ENCODE results near the gene TMEM250.

TMEM250 gene

DNA sequence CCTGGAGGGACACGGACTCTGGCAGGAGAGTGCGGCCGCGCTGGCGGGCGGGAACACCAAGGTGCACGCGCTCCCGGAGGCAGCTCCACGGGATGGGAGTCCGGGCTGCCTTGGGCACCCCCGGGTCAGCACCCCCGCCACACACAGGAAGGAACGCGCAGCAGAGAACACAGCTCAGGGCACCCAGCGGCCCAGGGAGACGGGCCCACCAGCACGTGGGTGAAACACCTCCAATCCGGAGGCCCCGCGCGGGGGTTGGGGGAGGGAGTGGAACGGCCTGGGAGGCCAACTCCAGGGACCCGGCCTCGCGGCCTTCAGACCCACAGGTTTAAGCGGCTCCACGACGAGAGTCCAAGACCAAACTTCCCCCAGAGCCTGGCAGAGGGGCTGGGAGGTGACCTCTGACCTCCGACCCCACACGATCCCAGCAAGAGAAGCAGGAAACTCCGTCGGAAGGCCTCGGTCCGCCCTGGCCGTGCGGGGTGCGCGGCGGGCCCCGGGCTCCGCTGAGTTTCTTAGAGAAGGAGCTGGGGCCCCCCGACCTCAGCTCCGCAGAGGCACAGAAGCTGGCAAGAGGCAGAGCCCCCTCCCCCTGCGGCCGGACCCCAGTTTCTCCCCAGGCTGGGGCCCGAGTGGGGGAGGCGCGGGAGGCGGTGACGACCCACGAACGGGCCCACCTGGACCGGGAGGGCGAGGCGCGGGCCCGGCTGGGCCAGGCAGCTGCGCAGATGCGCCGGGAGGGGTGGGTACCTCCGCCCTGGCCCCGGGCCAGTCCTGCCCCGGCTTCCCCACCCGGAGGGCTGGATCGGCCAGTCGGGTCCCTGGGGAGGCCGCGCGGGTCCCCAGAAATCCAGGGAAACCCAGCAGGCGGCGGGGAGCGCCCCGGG, 24.4 kb downstream of the TMEM250 start:
- DNase-seq (ENCODE audit: low read depth in 2 of 2) = peak in 1 of 2 donors; percentile 36

DNA sequence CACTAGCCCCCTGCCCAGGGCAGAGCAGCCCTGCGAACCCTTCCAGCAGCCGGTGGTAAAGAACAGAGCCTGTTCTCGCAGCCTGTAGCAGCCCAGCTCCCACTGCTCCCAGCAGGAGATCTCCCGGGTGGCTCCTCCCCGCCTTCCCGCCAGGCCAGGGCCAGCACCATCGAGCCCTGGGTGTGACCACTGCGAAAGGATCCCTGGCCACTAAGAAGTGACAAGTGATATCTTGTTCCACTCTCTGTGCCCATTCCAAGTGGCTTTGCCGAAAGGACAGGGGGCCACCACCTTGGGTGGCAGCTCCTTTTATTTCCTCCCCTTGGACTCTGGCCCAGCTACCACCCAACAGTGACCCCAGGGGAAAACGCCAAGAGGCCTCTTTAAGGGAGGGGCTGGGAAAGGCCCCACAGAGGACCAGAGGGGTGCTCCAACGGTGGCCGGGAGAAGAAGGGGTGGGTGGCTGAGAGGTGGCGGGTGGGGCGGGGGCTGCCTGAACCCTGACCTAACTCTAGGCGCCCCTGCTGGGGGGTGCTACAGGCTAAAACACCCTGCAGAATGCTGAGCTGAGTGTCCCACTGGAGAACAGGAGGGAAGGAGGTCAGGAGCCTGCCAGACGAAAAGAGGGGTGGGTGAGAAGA, 25.2 kb downstream of the TMEM250 start:
- DNase-seq (ENCODE audit: low read depth in 2 of 2) = no peak

DNA sequence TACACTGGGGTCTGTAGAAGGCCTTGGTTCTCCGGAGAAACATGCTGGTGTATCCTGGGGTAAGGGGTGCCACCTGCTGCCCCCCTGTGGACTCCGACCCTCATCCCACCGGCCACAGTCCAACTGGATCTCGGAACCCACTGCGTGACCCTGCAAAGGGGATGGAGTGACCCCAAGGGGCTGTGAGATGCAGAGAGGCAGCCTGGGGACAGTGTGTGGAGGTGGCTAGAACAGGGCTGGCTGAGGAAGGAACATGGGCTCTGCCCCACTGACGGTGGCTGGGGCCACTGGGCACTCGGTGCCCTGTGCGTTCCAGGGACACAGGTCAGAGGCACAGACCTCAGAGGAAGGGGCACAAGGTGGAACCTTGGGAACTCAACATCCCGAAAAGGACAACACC, 25.9 kb downstream of the TMEM250 start:
- DNase-seq (ENCODE audit: low read depth in 2 of 2) = no peak

DNA sequence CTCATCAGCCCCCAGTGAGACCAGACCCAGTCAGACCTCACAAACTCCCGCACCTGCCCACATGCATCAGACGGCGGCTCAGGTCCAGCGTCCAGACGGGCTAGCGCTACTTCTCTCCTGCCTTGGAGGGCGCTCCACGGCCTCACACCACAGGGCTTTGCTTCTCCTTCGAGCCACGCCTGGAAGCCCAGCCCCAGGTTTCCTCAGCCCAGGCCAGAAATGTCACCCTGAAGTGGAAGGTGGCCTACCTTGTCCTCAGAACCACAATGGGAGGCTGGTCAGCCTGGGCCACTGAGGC, 26.4 kb downstream of the TMEM250 start:
- no peak for DNase-seq (ENCODE audit: low read depth in 2 of 2)

DNA sequence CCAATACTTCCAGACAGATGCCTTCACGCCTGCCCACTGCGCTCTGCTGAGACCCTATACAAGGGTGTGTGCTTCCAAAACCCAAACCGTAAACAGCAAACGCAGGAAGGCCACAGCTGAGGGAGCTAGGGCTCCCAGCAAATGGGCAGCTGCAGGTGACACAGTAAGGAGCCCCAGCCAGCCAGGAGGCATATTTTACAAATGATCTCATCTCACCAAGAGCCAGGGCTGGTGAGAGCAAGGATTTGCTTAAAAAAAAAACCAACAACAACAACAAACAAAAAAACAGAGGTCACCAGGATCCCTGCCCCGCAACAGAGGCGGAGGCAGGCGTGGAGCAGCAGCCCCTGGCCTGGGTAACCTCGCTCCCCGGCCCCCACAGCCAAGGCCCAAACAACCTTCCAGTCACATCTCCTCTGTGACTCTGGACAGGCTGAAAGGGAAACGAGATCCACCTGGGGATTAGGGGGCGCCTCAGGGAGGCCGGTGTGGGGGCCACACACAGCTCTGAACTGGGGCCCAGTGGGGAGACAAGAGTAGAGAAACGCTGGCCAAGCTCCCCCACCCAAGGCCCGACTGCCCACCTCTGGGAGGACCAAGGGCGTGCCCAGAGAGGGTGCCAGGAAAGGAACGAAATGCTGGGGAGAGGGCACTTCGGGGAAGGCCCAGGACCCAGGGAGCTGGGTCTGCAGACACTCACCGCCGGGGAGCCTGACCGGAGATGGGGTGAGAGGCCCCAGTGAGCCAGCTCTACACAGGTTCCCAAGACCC, 26.9 kb downstream of the TMEM250 start:
- no peak for DNase-seq (ENCODE audit: low read depth in 2 of 2)

DNA sequence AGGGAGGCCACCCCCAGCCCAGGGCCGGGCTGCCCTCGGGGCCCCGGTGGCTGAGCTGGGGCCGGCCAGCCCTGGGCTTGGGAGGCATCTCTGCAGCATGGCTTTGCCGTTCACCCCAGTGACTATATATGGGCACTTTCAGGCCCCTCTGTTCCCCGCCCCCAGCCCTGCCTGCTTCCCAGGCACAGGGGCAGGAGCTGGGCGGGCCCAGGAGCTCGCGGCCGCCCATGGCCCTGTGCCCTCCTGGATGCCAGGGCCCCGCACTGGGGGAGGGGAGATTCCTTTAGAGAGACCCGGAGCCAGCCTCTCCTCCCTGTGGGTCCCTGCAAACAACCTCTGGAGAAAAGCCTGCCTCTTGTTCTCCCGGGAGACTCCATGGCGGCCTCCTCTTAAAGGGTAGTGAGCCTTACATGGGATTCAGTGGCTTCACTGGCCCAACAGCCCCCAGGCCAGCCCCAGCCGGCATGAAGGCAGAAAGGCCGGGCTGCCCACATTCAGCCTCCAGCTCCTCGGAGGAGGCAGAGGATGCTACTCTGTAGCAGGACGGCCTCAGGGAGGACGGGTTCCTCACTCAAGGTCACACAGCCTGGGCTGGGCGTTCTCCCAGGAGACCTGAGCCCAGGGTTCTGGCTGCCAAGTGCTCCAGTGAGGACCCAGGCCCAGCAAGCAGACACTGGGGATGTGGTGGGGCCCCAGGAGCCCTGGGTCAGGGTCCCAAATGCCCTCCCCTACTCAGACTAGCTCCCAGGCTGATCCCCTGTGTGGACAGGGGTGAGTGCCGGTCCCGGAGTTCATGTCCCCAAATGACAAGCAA, 27.7 kb downstream of the TMEM250 start:
- DNase-seq (ENCODE audit: low read depth in 2 of 2) = no peak

DNA sequence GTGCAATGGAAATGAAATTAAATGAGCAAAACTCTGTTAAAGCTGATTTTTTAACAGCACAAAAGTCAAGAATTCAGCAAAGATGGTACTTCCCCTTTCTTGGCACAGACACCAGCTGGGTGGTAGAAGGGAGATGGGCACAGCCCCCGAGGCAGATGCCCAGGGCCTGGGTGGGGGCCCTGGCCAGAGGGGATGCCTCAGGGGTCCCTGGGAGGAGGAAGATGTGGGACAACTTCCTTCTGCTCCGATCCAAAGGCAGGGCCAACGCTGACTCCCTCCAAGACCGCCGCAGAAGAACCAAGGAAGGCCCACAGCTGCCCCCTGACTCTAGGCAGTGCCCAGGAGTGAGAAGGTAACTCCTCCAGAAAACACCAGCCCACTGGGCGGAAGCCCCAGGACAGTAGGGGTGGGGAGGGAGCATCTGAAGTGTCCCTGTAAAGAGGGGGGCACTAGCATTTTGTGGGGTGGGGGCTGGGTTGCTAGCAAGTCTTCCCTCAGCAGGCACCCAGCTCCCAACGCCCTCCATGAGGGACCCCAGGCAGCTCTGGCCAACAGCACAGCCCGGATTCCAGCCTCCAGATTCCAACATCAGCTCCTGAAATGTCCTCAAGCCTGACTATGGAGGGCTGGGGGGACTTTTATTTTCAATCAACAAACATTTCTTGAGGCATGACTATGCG, 28.5 kb downstream of the TMEM250 start:
- DNase-seq (ENCODE audit: low read depth in 2 of 2) = no peak

DNA sequence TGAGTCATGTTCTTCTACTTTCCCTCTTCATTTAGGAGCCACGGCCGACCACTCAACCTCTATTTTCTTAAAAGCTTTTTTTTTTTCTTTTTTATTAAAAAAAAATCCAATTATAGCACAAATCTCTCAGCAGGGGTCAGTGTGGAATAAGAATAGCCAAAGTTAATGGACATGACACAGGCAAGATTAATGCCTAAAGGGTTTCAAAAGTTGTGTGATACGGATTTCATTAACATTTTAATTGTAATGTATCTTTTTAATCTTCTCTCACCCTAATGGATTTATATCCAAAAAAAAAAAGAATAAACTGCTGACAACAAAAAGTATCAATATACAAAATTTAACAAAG, 29.0 kb downstream of the TMEM250 start:
- no peak for DNase-seq (ENCODE audit: low read depth in 2 of 2)

DNA sequence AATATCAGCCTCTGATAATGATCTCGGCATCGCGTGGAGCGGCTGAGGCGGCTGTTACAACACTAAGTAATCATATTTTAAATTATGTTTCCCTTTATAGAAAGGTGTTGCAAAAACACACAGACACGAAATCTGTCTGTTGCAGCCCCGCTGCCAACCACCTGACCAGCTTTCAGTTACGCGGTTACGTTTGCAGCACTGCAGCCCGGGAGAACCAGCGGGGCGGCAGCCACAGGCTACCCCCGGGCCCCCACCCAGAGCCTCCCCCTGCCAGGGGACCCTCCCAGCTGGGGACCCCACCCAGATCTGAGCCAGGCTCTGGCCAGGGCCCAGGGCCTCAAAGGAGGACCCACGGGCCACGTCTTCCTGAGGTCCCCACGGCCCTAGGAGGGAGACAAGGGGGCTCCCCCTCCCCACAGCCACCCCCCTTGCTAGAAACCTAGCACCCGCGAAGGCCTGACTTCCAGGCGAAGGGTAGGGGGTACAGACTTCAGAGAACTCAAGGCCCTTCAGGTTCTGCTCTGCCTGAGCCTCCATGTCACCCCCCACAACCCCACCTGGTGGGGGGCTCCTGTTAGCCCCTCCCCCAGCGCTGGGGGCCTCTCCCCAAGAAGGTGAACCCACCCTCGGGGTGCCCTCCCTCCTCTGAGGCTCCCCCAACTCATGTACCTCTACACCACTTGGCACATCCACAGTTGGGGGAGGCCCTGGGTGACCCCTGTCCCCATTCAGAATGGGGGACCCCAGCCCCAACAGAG, 29.6 kb downstream of the TMEM250 start:
- DNase-seq (ENCODE audit: low read depth in 2 of 2) = no peak

DNA sequence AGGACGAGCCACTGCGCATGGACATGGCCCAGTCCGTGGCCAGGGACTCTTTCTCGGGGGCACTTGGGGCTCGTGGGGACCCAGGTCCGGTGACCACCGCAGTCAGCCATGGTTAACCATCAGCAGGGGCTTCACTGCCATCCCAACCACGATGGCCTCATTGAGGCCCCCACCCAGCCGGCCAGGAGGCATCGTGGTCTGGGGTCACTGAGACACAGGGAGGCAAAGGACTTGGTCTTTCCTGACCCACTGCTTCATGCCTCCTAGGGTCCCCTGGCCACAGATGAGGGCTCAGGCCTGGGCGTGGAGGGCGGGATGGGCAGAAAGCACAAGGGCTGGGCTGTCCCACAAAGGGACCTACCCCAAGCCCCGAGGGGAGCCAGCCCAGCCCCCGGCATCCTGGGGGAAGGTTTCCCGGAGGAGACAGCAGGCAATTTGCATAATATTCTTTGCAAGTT, 30.2 kb downstream of the TMEM250 start:
- DNase-seq (ENCODE audit: low read depth in 2 of 2) = no peak

DNA sequence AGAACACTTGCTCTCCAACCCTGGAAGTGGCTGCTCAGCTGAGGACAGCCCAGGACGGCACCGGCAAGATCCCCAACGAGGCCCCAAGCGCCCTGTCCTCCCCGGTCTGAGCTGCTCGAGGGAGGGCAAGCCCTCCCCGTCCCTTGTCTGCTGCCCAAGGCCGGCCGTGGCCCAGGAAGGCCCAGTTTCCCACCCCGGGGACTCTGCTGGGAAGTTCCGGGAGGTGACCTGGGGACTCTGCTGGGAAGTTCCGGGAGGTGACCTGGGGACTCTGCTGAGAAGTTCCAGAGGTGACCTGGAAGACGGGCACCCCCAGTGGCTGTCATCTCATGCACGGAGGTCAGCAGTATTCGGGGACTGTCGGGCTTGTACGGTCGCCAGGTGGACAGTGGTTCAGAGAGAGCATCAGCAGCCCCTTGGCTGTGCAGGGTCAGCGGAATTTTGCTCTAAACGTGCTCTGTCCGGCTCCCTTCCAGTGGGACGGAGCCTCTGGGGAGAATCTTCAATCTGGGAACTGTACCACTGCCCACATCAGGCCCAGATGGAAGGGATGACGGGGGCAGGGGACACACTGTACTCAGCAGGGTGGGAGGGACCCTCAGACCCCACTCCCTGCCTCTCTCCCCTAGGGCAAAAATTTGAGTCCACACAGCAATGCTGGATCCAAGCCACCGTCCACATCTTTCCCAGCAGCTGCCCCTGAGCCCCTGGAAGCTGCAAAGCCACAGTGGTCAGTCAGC, 30.8 kb downstream of the TMEM250 start:
- DNase-seq (ENCODE audit: low read depth in 2 of 2) = no peak

DNA sequence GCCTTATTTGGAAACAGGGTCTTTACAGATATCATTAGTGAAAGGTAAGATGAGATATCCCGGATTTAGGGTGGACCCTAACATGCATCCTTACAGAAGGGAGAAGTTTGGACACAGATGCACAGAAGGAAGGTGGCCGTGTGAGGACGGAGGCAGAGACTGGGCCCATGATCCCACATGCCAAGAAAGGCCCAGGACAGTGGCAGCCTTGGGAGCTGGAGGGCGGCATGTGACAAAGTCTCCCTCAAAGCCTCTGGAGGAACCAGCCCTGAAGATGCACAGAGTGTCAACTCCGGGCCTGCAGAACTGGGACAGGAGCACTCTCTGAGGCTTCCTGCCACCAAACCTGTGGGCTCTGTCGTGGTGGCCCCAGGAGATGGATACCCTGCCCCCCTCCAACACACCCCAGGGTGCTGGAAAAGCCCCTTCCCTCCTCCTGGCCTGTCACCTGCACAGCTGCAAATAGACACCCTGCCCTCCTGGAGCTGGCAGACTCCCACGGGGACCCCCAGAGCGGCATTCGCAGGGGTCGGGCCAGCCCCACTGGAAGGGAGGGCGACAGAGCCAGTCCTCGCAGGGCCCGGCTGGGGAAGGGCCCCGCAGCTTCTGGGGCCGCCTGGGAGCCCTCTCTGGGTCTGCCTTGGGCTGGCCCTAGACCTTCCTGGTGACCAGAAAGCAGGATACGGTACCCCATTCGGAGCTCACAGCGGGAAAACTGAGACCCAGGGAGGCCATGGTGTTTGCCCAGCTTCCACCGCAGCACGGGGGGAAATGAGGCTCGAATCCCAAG, 31.5 kb downstream of the TMEM250 start:
- no peak for DNase-seq (ENCODE audit: low read depth in 2 of 2)

DNA sequence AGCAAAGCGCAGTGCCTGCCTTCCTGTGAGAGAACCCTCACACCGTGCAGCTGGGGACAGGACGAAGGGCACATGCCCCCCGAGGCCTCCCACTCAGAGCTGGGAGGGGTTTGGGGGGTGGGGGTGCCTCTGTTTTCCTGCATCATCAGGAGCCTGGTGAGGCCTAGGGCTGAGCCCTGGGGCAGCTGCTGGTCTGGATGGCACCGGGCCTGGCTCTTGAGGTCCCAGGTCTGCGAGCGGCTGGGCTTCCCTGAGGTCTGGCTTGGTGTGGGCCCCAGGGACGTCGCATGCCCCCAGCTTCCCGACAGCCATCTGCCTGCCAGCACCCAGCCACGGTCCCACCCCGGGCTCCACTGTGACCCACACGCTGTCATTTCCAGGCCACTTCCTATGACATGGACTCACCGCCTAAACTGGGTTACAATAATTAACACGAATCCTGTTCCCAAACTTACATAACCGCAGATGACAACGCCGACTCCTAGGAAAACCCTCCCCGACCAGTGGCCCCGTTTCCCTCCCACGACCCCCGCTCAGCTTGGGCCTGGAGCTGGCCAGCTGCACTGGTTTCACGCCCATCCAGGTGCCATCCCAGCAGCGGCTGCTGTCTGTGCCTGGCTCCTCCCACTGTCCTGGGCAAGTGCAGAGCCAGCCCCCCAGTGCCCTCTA, 32.3 kb downstream of the TMEM250 start:
- no peak for DNase-seq (ENCODE audit: low read depth in 2 of 2)

DNA sequence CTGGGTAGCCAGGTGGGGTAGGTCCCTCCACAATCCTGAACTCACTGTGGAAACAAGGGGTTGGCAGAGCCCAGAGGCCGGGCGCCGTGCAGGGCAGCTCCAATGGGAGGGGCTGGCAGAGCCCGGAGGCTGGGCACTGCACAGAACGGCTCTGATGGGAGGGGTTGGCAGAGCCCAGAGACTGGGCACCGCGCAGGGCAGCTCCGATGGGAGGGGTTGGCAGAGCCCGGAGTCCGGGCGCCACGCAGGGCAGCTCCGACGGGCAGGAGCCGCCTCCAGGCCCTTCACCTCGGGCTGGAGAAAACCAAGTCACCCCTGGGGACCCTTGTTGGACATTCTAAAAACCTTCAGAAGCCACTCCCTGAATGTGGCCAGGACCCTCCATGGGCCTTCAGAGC, 32.9 kb downstream of the TMEM250 start:
- no peak for DNase-seq (ENCODE audit: low read depth in 2 of 2)

DNA sequence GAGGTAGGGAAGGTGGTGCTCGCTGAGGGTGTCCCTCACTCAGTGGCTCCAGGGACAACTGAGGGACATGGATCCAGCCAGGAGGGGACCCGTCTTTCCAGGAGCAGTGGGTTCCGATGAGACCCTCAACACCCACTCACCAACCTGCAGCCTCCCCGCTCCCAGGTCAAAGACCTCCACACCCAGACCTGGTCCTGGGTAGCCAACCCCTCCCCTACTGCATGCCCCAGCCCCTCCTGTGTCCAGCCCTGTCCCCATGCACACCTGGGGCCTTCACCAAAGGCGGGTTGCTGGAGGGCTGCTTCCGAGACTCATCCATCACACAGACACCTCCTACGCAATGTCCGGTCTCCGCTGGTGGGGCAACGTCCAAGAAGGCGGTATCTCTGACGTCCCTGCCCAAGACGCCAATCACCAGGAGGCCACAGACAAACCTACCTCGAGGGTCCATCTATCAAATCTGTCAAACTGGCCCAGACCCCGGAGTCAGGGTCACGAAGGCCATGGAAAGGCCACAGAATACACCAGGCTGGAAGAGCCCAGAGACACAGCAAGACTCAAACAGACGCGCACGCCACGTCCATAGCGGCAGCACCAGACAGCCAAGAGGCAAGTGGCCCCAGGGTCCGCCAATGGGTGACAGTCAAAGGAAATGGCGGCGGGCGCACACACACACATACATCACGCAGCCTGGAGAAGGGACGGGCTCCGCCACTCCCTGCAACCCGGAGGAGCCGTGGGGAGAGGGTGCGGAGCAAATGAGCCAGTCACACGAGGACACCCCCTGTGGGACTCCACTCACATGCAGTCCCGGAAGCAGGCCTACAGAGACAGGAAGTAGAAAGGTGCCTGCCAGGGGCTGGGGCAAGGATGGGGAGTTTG, 34.4 kb downstream of the TMEM250 start:
- DNase-seq (ENCODE audit: low read depth in 2 of 2) = no peak

DNA sequence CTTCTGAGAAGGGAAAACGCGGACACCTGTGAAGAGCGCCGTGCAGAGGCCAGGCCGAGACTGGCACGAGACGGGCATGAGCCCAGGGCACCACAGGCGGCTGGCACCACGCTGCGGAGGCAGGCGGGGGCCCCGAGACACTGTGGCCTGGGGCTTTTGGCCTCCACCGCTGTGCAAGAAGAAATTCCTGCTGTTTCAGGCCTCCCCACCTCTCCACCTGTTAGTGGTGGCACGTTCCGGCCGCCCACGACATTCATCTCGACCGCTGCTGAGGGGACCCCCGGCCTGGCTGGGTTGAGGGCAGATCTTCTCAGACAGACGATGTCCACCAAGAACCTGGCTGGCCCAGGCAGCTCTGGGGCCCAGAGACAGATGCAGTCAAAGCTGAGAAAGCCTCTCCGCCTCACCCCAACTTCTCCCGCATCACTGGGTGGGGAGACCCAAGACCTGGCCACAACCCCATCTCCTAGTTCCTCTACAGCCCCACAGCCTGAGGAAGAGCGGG, 35.1 kb downstream of the TMEM250 start:
- no peak for DNase-seq (ENCODE audit: low read depth in 2 of 2)

Measured in stimulated activated CD8-positive, alpha-beta memory T cell treated with anti-CD3 and anti-CD28 coated beads, Interleukin-7, amount 100 ng/mL, for 1 hour (primary cell).